ENCODE data around the gene MPRIP. TPM values are rescaled to one million over a fixed set of nuclear protein-coding genes. Genes with fewer than 3 reads are reported as not detected.
A peak's percentile ranks its signal among the peaks of the same experiment; 100 is the strongest.

MPRIP gene
- total RNA-seq, 1 experiment from 2014 or later, result 443 TPM

DNA sequence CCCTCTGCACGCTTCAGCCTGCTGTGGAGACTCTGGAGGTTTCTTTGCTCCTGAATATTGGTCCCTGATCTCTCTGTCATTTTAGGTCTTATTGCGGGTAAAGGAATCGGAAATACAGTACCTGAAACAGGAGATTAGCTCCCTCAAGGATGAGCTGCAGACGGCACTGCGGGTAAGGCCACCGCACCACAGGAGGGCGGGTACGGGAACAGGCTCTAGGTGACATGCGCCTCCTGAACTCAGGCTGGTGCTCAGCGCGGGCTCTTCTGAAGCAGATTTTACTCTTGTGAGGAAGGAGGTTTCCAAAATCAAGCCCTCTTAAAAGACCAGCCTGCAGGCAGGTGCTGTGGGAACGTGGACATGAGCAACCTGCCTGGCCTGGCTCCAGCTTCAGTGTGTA, 134.1 kb downstream of the MPRIP start:
- Histone ChIP-seq H3K9me2 (ENCODE audit: insufficient read depth) (no peaks in the 10 kb centered on the region), H3K79me2 (ENCODE audit: low read depth) (no peaks in the 10 kb centered on the region), H3K36me3 (ENCODE audit: low read depth) (peaks cover 69% of the 10 kb centered on the region), H3K4me3 (no peak overlapping the region), H3K4me2 (no peak overlapping the region), H3K4me1 (replicated peaks; ENCODE audit: insufficient read depth) (no peaks in the 10 kb centered on the region), H3F3A (ENCODE audit: insufficient read depth, low read depth) (peaks cover 76% of the 10 kb centered on the region), H3K9me3 (ENCODE audit: insufficient read depth, low read depth) (no peaks in the 10 kb centered on the region), H4K20me1 (ENCODE audit: insufficient read depth) (peaks cover 42% of the 10 kb centered on the region), H3K27me3 (ENCODE audit: insufficient read depth, low read depth) (no peaks in the 10 kb centered on the region), H3K27ac (no peak overlapping the region), H2AFZ (no peak overlapping the region)
- no peak for DNase-seq
- TF ChIP-seq, protein P1, sequence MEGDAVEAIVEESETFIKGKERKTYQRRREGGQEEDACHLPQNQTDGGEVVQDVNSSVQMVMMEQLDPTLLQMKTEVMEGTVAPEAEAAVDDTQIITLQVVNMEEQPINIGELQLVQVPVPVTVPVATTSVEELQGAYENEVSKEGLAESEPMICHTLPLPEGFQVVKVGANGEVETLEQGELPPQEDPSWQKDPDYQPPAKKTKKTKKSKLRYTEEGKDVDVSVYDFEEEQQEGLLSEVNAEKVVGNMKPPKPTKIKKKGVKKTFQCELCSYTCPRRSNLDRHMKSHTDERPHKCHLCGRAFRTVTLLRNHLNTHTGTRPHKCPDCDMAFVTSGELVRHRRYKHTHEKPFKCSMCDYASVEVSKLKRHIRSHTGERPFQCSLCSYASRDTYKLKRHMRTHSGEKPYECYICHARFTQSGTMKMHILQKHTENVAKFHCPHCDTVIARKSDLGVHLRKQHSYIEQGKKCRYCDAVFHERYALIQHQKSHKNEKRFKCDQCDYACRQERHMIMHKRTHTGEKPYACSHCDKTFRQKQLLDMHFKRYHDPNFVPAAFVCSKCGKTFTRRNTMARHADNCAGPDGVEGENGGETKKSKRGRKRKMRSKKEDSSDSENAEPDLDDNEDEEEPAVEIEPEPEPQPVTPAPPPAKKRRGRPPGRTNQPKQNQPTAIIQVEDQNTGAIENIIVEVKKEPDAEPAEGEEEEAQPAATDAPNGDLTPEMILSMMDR (conservative IDR thresholded peaks at IDR 0.05), result no peak
- TF ChIP-seq EZH2 (IDR thresholded peaks at IDR 0.05; ENCODE audit: low read depth), result no peak
- BruUV-seq (replicated peaks), result no TSS peak
- intact Hi-C loops (cut with micrococcal nuclease; ENCODE audit: unreplicated experiment), result no loop called here
- POLR2A ChIA-PET (ENCODE audit: unreplicated experiment), result no interaction called here
- CTCF ChIA-PET, result no interaction called here

DNA sequence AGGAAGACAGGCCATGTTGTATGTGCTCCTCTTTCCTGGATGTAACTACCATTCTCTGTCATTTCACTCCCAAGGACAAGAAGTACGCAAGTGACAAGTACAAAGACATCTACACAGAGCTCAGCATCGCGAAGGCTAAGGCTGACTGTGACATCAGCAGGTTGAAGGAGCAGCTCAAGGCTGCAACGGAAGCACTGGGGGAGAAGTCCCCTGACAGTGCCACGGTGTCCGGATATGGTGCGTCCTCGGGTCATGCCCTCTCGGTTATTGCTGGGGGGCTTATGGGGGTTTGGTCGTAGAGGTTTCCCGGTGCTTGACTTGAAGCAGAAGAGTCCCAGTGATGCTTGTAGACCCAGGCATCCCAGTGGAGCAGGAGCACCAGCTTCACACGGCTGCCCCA, 134.9 kb downstream of the MPRIP start:
- intact Hi-C loops (cut with micrococcal nuclease; ENCODE audit: unreplicated experiment), result no loop called here
- peaks cover 65% of the 10 kb centered on the region for H3K36me3 ChIP-seq (ENCODE audit: low read depth)
- CTCF ChIA-PET, result no interaction called here

DNA sequence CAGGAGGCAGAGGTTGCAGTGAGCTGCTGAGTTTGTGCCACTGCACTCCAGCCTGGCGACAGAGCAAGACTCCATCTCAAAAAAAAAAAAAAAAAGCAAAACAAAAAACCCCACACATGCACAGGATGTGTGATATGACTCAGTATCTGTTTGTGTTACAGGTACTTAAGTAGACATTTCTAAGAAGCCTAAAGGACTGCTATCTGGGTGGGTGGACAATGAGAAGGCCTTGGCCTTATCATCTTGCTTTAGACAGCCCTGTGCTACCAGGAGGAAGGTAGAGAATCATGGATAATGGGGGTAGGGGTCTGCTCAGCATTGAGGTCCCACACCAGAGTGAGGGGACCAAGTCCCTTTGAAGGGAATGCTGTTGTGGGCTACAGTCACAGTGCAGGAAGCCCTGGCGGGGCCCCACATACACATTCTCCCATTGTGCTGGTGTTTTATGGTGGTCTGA, 137.1 kb downstream of the MPRIP start:
- BruUV-seq (replicated peaks), result no TSS peak
- Histone ChIP-seq H3K36me3 (ENCODE audit: low read depth) (peaks cover 63% of the 10 kb centered on the region), H2AFZ (no peak overlapping the region), H3F3A (ENCODE audit: insufficient read depth, low read depth) (peaks cover 69% of the 10 kb centered on the region; the same call in 1 of the 2 replicates), H3K9me2 (ENCODE audit: insufficient read depth) (no peaks in the 10 kb centered on the region), H3K4me1 (replicated peaks; ENCODE audit: insufficient read depth) (no peaks in the 10 kb centered on the region), H3K27me3 (ENCODE audit: insufficient read depth, low read depth) (no peaks in the 10 kb centered on the region), H3K27ac (no peak overlapping the region), H4K20me1 (ENCODE audit: insufficient read depth) (peaks cover 33% of the 10 kb centered on the region), H3K4me3 (no peak overlapping the region), H3K9me3 (ENCODE audit: insufficient read depth, low read depth) (no peaks in the 10 kb centered on the region), H3K4me2 (no peak overlapping the region), H3K79me2 (ENCODE audit: low read depth) (no peaks in the 10 kb centered on the region)
- ChIA-PET CTCF (no interaction called here), POLR2A (ENCODE audit: unreplicated experiment) (no interaction called here)
- intact Hi-C loops (cut with micrococcal nuclease; ENCODE audit: unreplicated experiment), result no loop called here
- no peak for DNase-seq
- TF ChIP-seq, protein P1 (conservative IDR thresholded peaks at IDR 0.05), result no peak
- no peak for TF ChIP-seq EZH2 (IDR thresholded peaks at IDR 0.05; ENCODE audit: low read depth)

More for the DNA sequence above, 134.9 kb downstream of the MPRIP start:
- no peaks in the 10 kb centered on the region for H3K4me1 ChIP-seq (replicated peaks; ENCODE audit: insufficient read depth)
- no peaks in the 10 kb centered on the region for H3K79me2 ChIP-seq (ENCODE audit: low read depth)
- no peak overlapping the region for H3K27ac ChIP-seq
- H2AFZ ChIP-seq, result no peak overlapping the region
- H4K20me1 ChIP-seq (ENCODE audit: insufficient read depth), result peaks cover 42% of the 10 kb centered on the region
- H3F3A ChIP-seq (ENCODE audit: insufficient read depth, low read depth), result peaks cover 71% of the 10 kb centered on the region; the same call in 1 of the 2 replicates
- H3K9me2 ChIP-seq (ENCODE audit: insufficient read depth), result no peaks in the 10 kb centered on the region
- no peak for DNase-seq
- no peaks in the 10 kb centered on the region for H3K9me3 ChIP-seq (ENCODE audit: insufficient read depth, low read depth)
- H3K4me2 ChIP-seq, result no peak overlapping the region
- POLR2A ChIA-PET (ENCODE audit: unreplicated experiment), result no interaction called here
- BruUV-seq (replicated peaks), result TSS peak; percentile 2
- H3K4me3 ChIP-seq, result no peak overlapping the region
- TF ChIP-seq, protein P1 (conservative IDR thresholded peaks at IDR 0.05), result no peak
- no peak for TF ChIP-seq EZH2 (IDR thresholded peaks at IDR 0.05; ENCODE audit: low read depth)
- H3K27me3 ChIP-seq (ENCODE audit: insufficient read depth, low read depth), result no peaks in the 10 kb centered on the region

Data from PC-9 (cell line).